HK-2 (cell line): ENCODE data around the gene SND1.

ENCODE experiments used
- DNase-seq: peaks from one replicate; pipeline ENCODE4 v3.0.0-alpha.2; 2018; ENCODE audit not compliant: unreplicated experiment

SND1 gene

GRCh38 chr7:127651556-127652332, at the start of gene SND1:
Gene SND1, plus strand, starts transcription at chr7:127652194. Its CDS starts 180 bp downstream, at chr7:127652374.
- peak; percentile 99 for DNase-seq

- DNase-seq: no peak
These were observed 43.5 kb upstream of the SND1 start for GRCh38 chr7:127608446-127608845.

DNA sequence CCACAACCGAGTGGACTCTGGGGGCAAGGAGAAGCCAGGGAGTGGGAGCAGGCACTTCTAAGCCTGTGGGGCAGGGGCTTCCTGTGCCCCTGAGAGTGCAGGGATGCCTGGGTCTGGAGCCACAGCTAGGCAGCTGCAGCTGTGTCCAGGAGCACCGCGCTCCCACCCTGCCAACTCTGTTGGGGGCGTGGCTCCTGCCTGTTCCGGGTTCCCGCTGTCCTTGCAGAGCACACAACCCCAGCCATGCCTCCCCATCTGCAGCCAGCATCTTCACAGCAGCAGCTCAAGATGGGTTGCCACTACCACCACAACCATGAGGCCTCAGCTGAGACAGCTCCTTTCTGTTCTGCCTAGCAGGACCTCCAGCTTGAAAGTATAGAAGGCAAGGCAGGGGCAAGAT, 42.7 kb upstream of the SND1 start:
- no peak for DNase-seq

- no peak for DNase-seq
These were observed 39.7 kb upstream of the SND1 start for GRCh38 chr7:127612263-127612662.

- DNase-seq: no peak
These were observed 35.3 kb upstream of the SND1 start for GRCh38 chr7:127616724-127617123.

GRCh38 chr7:127618042-127618441, 34.0 kb upstream of the SND1 start, which contains the start of gene PAX4:
Gene PAX4, minus strand, starts transcription at chr7:127618142. Its CDS starts 2,214 bp downstream, at chr7:127615928.
- DNase-seq: no peak

DNA sequence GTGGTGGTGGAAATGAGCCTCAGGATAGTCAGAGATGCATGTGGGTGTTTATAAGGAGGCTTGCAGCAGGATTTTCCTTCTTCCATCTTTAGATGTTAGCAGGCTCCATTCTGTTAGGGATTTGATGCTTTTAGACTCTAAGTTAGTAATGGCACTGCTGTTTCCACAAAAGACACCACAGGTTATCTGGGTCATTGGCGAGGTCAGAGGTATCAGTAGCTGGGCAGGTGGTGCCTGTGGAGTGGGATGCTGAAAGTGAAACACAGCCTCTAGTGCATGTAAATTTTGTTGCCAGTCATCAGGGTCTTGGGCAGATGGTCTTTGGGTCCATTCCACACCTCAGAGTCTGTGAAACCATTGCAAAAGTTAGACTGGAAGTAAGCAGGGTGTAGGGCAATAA, 33.2 kb upstream of the SND1 start:
- no peak for DNase-seq

GRCh38 chr7:127619681-127620405, 32.2 kb upstream of the SND1 start:
- DNase-seq: no peak

DNA sequence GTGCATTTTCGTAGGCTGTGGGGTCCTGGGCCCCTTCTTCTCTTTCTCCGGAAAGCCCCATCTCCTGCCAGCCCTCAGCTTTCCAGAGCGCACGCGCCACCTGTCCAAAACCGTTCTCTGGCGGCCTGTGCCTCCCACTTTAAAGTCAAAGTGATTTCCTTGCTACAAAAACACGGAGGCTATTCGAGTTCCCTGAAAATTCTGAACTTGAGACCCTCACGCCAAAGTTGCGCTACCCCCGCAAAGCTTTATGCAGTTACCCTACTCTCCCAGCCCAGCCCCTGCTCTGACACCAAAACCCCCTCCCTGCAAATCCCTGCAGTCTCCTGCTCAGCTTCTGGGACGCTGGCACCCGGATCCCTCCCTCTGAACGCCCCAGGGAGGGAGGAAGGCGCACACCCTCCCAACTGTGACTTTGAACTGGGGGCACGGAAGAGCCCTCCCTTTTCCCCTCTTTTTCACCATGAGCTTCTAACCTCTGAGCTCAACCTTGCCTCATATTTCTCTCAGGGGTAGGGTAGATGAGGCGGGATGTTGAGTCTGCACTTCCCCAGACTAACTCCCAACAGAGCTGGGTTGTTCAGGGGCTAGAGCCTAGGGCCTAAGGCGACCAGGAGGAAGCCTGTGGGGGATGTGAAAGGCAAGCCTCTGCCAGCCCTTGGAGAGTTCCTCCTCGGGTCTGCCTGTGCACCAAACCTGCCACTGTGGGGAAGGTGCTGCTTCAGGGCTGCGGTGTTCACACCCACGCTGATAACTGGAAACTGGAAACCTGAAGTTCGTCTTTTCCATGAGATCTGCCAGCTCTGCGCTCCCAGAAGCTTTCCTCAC, 31.4 kb upstream of the SND1 start:
- no peak for DNase-seq

- no peak for DNase-seq
These were observed 26.7 kb upstream of the SND1 start for GRCh38 chr7:127625331-127625730.

- no peak for DNase-seq
These were observed 23.5 kb upstream of the SND1 start for GRCh38 chr7:127628445-127628844.

DNA sequence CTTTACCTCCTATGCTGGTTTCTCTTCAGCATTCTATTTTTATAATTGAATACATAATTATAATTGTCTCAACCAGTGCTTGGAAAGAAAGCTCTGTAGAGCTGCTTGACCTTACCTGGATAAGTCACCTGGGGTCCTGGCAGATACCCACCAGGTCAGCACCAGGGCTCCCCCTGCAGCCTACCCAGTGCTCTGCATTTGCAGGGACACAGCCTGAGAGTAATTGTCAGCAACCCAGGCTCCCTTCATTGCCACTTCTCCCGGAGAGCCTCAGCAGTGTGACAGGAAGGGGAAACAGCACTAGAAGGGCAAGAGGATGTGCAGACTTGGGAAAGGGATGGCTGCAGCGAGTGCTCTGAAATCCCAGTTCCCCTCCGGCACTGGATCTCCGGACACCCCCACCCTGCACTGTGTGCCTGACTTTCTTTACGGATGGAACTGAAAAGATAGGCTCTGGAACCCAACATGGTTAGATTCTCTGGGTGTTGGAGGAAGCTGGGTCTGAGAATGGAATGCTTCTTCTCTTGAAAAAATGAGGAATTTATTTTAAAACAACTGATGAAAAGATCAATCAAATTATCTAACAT, 22.6 kb upstream of the SND1 start:
- DNase-seq: no peak

GRCh38 chr7:127632276-127632910, 19.6 kb upstream of the SND1 start:
- no peak for DNase-seq

DNA sequence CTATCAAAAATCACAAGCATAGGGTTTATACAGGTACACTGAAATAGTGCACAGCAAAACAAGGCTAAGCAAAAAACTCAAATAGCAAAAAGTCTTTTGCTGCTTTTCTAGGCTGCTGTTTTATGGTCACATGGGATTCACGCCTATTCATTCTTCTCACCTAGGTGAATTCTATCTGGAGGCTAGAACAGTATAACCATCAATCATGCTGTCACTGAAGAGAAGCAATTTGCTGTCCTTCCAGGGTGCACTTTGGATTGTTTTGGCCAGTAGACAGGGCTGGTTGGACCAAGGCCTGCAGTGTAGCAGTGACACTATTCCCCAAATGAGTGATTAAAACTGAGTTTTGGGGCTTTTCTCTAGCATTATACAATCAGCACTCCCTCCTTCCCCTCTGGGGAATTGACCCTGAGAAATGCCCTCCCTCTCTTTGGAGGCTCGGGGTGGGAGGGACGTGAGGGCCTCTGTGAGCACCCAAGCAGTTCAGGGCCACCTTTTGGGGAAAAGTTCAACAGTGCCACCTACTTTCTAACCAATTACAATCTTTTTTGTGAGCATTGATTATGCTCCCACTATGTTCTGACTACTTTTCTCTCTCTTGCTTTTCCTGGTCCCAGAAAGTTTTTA, 16.2 kb upstream of the SND1 start:
- DNase-seq: no peak

- DNase-seq: no peak
These were observed 13.8 kb upstream of the SND1 start for GRCh38 chr7:127638197-127638596.

DNA sequence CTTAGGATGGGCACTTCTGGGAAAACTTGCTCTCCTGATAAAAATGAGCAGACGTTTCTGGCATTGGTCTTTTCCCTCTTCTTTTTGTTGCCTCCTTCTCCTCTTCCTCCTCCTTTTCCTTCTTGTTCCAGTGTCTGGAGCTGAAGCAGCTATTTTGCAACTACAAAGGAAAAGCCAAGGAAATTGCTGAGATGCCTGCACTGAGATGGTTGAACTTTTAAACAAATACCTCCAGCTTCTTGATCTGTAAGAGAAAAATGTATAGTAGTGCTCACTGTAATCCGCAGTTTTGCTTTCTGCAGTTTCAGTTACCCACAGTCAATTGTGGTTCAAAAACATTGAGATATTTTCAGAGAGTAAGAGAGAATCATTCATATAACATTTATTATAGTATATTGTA, 7.5 kb upstream of the SND1 start:
- no peak for DNase-seq

- DNase-seq: no peak
These were observed 4.4 kb upstream of the SND1 start for GRCh38 chr7:127647636-127648035.

DNA sequence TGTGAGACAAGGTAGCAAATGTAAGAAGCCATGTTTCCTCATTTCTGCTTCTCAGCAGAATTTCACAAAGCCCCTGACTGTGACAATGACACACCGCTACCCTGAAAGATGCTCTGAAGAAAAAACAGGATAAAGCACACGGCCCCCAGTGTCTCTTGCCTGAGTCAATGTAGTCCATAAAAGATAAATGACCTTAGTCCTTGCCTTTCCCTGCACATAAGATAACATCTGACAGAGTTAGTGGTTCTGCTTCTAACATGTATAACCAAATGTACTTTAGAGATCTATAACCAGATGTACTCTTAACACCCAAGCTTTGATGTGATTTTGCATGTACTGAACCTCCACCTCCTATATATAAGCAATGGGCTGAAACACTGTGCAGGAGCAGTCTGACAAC, 3.0 kb upstream of the SND1 start:
- DNase-seq: no peak

GRCh38 chr7:127650847-127651555, 993 bp upstream of the SND1 start:
- DNase-seq: no peak
